Neuronal stem cell (in vitro differentiated cells): ENCODE measurements around the gene CYP27B1.

ENCODE experiments used
- DNase-seq: peaks from one replicate; pipeline ENCODE4 v3.0.0-alpha.2; 2013; ENCODE audit warnings: low spot score
- H2AFZ ChIP-seq: one replicate; pipeline ENCODE4 v1.6.1; 2013; ENCODE audit warnings: mild to moderate bottlenecking, low read length, inconsistent platforms
- H2AK5ac ChIP-seq: 2 replicates; pipeline ENCODE4 v1.6.1; 2013; ENCODE audit warnings: low read depth, mild to moderate bottlenecking, inconsistent platforms, low read length, moderate library complexity, mixed read lengths
- H2BK120ac ChIP-seq: 2 replicates; pipeline ENCODE4 v1.6.1; 2013; ENCODE audit warnings: low read depth, mild to moderate bottlenecking, inconsistent platforms, low read length, moderate library complexity, mixed read lengths
- H2BK12ac ChIP-seq: one replicate; pipeline ENCODE4 v1.6.1; 2013; ENCODE audit warnings: low read length, inconsistent platforms
- H2BK15ac ChIP-seq: 2 replicates; pipeline ENCODE4 v1.6.1; 2013; ENCODE audit warnings: mild to moderate bottlenecking, low read length, inconsistent platforms, mixed read lengths
- H2BK5ac ChIP-seq: one replicate; pipeline ENCODE4 v1.6.1; 2013; ENCODE audit warnings: inconsistent platforms, mild to moderate bottlenecking, low read length, moderate library complexity
- H3K14ac ChIP-seq: one replicate; pipeline ENCODE4 v1.6.1; 2013; ENCODE audit warnings: low read length, inconsistent platforms
- H3K18ac ChIP-seq: 2 replicates; pipeline ENCODE4 v1.6.1; 2013; ENCODE audit warnings: low read length, inconsistent platforms
- H3K23ac ChIP-seq: 2 replicates; pipeline ENCODE4 v1.6.1; 2013; ENCODE audit warnings: low read depth, mild to moderate bottlenecking, mixed read lengths, low read length, inconsistent platforms; ENCODE audit not compliant: poor library complexity
- H3K27ac ChIP-seq: replicated peaks from 3 replicates; pipeline ENCODE4 v1.5.1; 2013; ENCODE audit warnings: low read length, inconsistent platforms
- H3K27me3 ChIP-seq, 3 experiments: 2 replicates each; pipeline ENCODE4 v1.6.1; 2013; ENCODE audit warnings: low read length in 3 of 3, mild to moderate bottlenecking in 2 of 3, inconsistent platforms in 1 of 3, low read depth in 1 of 3, mixed read lengths in 1 of 3, moderate library complexity in 1 of 3; ENCODE audit not compliant: control insufficient read depth in 3 of 3, insufficient read depth in 3 of 3
- H3K36me3 ChIP-seq, 2 donors: replicated peaks in 1 of 2; 2 replicates each; pipeline ENCODE4 v1.6.1; 2013; ENCODE audit warnings: low read length in 2 of 2; ENCODE audit not compliant: control insufficient read depth in 2 of 2, insufficient read depth in 2 of 2
- H3K4ac ChIP-seq: 2 replicates; pipeline ENCODE4 v1.6.1; 2013; ENCODE audit warnings: inconsistent platforms, mild to moderate bottlenecking, low read length, moderate library complexity
- H3K4me1 ChIP-seq, 2 donors: 1 replicate in 1 of 2; 2 replicates in 1 of 2; pipeline ENCODE4 v1.6.1; 2013; ENCODE audit warnings: low read length in 2 of 2, low read depth in 1 of 2; ENCODE audit not compliant: control insufficient read depth in 2 of 2, insufficient read depth in 1 of 2
- H3K4me2 ChIP-seq: one replicate; pipeline ENCODE4 v1.6.1; 2013; ENCODE audit warnings: mild to moderate bottlenecking, low read length, inconsistent platforms; ENCODE audit not compliant: insufficient read depth, poor library complexity, severe bottlenecking
- H3K4me3 ChIP-seq, 2 donors: 2 replicates each; pipeline ENCODE4 v1.5.1; 2013; ENCODE audit warnings: low read length in 2 of 2, mild to moderate bottlenecking in 2 of 2, inconsistent platforms in 1 of 2, moderate library complexity in 1 of 2
- H3K79me1 ChIP-seq: one replicate; pipeline ENCODE4 v1.6.1; 2013; ENCODE audit warnings: low read depth, mild to moderate bottlenecking, inconsistent platforms, low read length, moderate library complexity
- H3K9ac ChIP-seq: one replicate; pipeline ENCODE4 v1.6.1; 2013; ENCODE audit warnings: mild to moderate bottlenecking, low read depth, low read length, inconsistent platforms; ENCODE audit not compliant: poor library complexity
- H3K9me3 ChIP-seq, 2 donors: replicated peaks in 1 of 2; 2 replicates each; pipeline versions ENCODE3 to v1.6.1; 2013; ENCODE audit warnings: low read length in 2 of 2, mild to moderate bottlenecking in 2 of 2, inconsistent platforms in 1 of 2, low read depth in 1 of 2, mixed read lengths in 1 of 2, moderate library complexity in 1 of 2; ENCODE audit not compliant: control insufficient read depth in 2 of 2, insufficient read depth in 1 of 2
- H4K8ac ChIP-seq: one replicate; pipeline ENCODE4 v1.6.1; 2013; ENCODE audit warnings: low read depth, mild to moderate bottlenecking, inconsistent platforms, low read length, moderate library complexity
- H4K91ac ChIP-seq: one replicate; pipeline ENCODE4 v1.6.1; 2013; ENCODE audit warnings: low read length, low read depth, mild to moderate bottlenecking, inconsistent platforms; ENCODE audit not compliant: poor library complexity
- WGBS, 2 donors: extraction: QIAGEN DNeasy Blood & Tissue Kit; methylation state at CpG; one replicate each; pipeline ENCODE4 v1.1.7; 2013; ENCODE audit warnings: missing lambda C conversion rate in 2 of 2, mixed read lengths in 1 of 2; ENCODE audit not compliant: insufficient read length in 2 of 2, insufficient replicate concordance in 1 of 2; ENCODE audit errors: extremely low coverage in 2 of 2; 5-methylcytosine and 5-hydroxymethylcytosine counted together

Gene CYP27B1

GRCh38 chr12:57771236-57771872, 4.5 kb upstream of the CYP27B1 start:
- H3K18ac ChIP-seq, result no peak overlapping the region
- H3K14ac ChIP-seq, result no peak overlapping the region
- H3K4ac ChIP-seq, result no peak overlapping the region
- H3K27me3 ChIP-seq, result peaks cover 0 to 15% (median 4%) of the 10 kb centered on the region in 3 experiments
- no CpG with 5 or more reads among the region's 16 CpGs for WGBS, 2 donors
- H2AFZ ChIP-seq, result peak overlapping the region; percentile 98
- peak overlapping the region; percentile 87 to 97 for H3K4me3 ChIP-seq
- H3K27ac ChIP-seq, result no peak overlapping the region
- DNase-seq, result peak; percentile 88
- no peak overlapping the region for H2BK12ac ChIP-seq
- H2BK120ac ChIP-seq, result no peak overlapping the region
- H4K91ac ChIP-seq, result no peak overlapping the region
- H2BK15ac ChIP-seq, result no peak overlapping the region
- peaks cover 4 to 19% of the 10 kb centered on the region in 2 donors for H3K4me1 ChIP-seq
- H3K9me3 ChIP-seq, result no peaks in the 10 kb centered on the region
- H3K9ac ChIP-seq, result no peak overlapping the region
- peak overlapping the region; percentile 89 for H3K23ac ChIP-seq
- H3K4me2 ChIP-seq, result peak overlapping the region; percentile 97
- no peak overlapping the region for H2AK5ac ChIP-seq
- H4K8ac ChIP-seq, result no peak overlapping the region
- peaks cover 10 to 55% of the 10 kb centered on the region in 2 donors for H3K36me3 ChIP-seq
- H2BK5ac ChIP-seq, result no peak overlapping the region
- no peaks in the 10 kb centered on the region for H3K79me1 ChIP-seq

GRCh38 chr12:57770734-57771133, 3.9 kb upstream of the CYP27B1 start:
- H3K4me1 ChIP-seq, result peaks cover 4 to 21% of the 10 kb centered on the region in 2 donors
- DNase-seq, result no peak
- no peak overlapping the region for H4K8ac ChIP-seq
- WGBS, 2 donors, result no CpG with 5 or more reads among the region's 4 CpGs
- no peak overlapping the region for H2BK15ac ChIP-seq
- no peak overlapping the region for H2AFZ ChIP-seq
- H2BK12ac ChIP-seq, result no peak overlapping the region
- no peak overlapping the region for H2BK120ac ChIP-seq
- no peak overlapping the region for H2AK5ac ChIP-seq
- H3K4me2 ChIP-seq, result no peak overlapping the region
- no peak overlapping the region for H3K27ac ChIP-seq
- H3K4me3 ChIP-seq, result peak overlapping the region in 1 of 2 donors; percentile 97
- H3K36me3 ChIP-seq, result peaks cover 10 to 49% of the 10 kb centered on the region in 2 donors
- no peak overlapping the region for H4K91ac ChIP-seq
- H3K4ac ChIP-seq, result no peak overlapping the region
- no peaks in the 10 kb centered on the region for H3K79me1 ChIP-seq
- no peak overlapping the region for H3K18ac ChIP-seq
- H3K23ac ChIP-seq, result no peak overlapping the region
- no peak overlapping the region for H3K14ac ChIP-seq
- H3K9ac ChIP-seq, result no peak overlapping the region
- H2BK5ac ChIP-seq, result no peak overlapping the region
- H3K27me3 ChIP-seq, result peaks cover 0 to 21% (median 7%) of the 10 kb centered on the region in 3 experiments
- H3K9me3 ChIP-seq, result no peaks in the 10 kb centered on the region

DNA sequence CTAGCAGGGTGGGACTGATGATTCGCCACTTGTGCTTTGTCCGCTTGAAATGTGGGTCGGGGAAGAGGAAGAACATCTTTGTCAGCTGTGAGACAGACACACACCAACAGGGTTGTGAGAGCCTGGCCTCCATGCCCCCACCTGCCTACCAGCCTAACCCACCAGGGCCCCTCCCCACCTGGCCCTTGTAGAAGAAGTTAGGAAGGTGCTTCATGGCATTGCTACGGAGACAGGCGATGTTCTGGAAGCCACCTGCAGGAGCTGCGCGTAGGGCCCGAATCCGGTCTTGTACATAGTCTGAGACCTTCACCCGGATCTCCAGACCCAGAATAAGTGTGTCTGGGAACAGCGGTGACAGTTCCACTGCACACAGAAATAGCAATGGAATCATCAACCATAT, 2.7 kb upstream of the CYP27B1 start:
- Histone ChIP-seq H2BK12ac (no peak overlapping the region), H2AK5ac (no peak overlapping the region)
- no CpG with 5 or more reads among the region's 11 CpGs for WGBS, 2 donors

GRCh38 chr12:57767876-57768275, 998 bp upstream of the CYP27B1 start:
- no CpG with 5 or more reads among the region's 3 CpGs for WGBS, 2 donors
- no peak overlapping the region for H3K18ac ChIP-seq
- peaks cover under 1 to 21% of the 10 kb centered on the region in 2 donors for H3K4me1 ChIP-seq
- no peak overlapping the region for H2BK120ac ChIP-seq
- no peak overlapping the region for H3K27ac ChIP-seq
- no peak overlapping the region for H2BK12ac ChIP-seq
- no peak overlapping the region for H4K8ac ChIP-seq
- H3K79me1 ChIP-seq, result no peaks in the 10 kb centered on the region
- H3K23ac ChIP-seq, result no peak overlapping the region
- no peak overlapping the region for H2AFZ ChIP-seq
- H3K9ac ChIP-seq, result no peak overlapping the region
- no peak overlapping the region for H3K4me3 ChIP-seq
- H3K27me3 ChIP-seq, result peaks cover 0 to 49% (median 22%) of the 10 kb centered on the region in 3 experiments
- no peak for DNase-seq
- H3K14ac ChIP-seq, result no peak overlapping the region
- peaks cover 10 to 58% of the 10 kb centered on the region in 2 donors for H3K36me3 ChIP-seq
- no peaks in the 10 kb centered on the region for H3K9me3 ChIP-seq
- H3K4ac ChIP-seq, result no peak overlapping the region
- no peak overlapping the region for H4K91ac ChIP-seq
- no peak overlapping the region for H3K4me2 ChIP-seq
- H2BK15ac ChIP-seq, result no peak overlapping the region
- no peak overlapping the region for H2BK5ac ChIP-seq
- no peak overlapping the region for H2AK5ac ChIP-seq

More for the DNA sequence above, 2.7 kb upstream of the CYP27B1 start:
- peaks cover 4 to 22% of the 10 kb centered on the region in 2 donors for H3K4me1 ChIP-seq
- peaks cover 10 to 44% of the 10 kb centered on the region in 2 donors for H3K36me3 ChIP-seq
- peaks cover 0 to 33% (median 17%) of the 10 kb centered on the region in 3 experiments for H3K27me3 ChIP-seq
- no peak overlapping the region for H3K4me3 ChIP-seq
- H4K91ac ChIP-seq, result no peak overlapping the region
- H3K18ac ChIP-seq, result no peak overlapping the region
- no peaks in the 10 kb centered on the region for H3K79me1 ChIP-seq
- no peak for DNase-seq
- H2AFZ ChIP-seq, result no peak overlapping the region
- no peak overlapping the region for H2BK5ac ChIP-seq
- peak overlapping the region; percentile 45 for H3K9ac ChIP-seq
- H3K27ac ChIP-seq, result no peak overlapping the region
- no peak overlapping the region for H3K4ac ChIP-seq
- H4K8ac ChIP-seq, result no peak overlapping the region
- H3K14ac ChIP-seq, result no peak overlapping the region
- no peak overlapping the region for H2BK15ac ChIP-seq
- no peaks in the 10 kb centered on the region for H3K9me3 ChIP-seq
- H2BK120ac ChIP-seq, result no peak overlapping the region
- no peak overlapping the region for H3K4me2 ChIP-seq
- no peak overlapping the region for H3K23ac ChIP-seq
